IMR-90 (cell line): Measurements from ENCODE around the gene BUB1B.
"Not testable (repeated sequence)": the region's sequence is repeated elsewhere in the genome, so short reads cannot be mapped to it uniquely, and the experiment has no call there.

Experiments
- MXI1 ChIP-seq: IDR thresholded peaks from 2 replicates; pipeline ENCODE4 v1.6.1; 2012; ENCODE audit warnings: low read depth, mild to moderate bottlenecking, low read length, moderate library complexity, borderline replicate concordance
- TF ChIP-seq, protein P1 (sequence below): conservative IDR thresholded peaks from 2 replicates; pipeline ENCODE4 v1.5.1; 2012; ENCODE audit warnings: mild to moderate bottlenecking, low read depth, low read length, improper control_type of control experiment

DNA sequence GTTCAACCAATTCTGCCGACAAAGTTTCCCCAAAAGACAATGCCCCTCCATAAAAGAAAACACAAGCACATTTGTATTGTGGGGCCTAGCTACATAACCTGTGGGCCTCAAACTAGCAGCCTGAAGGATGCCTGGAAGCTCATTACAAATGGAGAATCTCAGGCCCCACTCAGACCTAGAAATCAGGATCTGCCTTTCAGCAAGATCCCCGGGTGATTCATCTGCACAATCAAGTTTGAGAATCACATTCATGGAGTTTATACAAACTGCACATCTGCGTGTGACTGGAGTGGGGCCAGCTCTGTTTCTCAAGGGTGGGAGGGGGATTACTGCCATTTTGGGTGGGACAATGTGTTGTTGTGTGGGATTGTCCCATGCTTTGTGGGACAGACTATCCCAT is 36.5 kb upstream of the BUB1B start:
- TF ChIP-seq, protein P1, sequence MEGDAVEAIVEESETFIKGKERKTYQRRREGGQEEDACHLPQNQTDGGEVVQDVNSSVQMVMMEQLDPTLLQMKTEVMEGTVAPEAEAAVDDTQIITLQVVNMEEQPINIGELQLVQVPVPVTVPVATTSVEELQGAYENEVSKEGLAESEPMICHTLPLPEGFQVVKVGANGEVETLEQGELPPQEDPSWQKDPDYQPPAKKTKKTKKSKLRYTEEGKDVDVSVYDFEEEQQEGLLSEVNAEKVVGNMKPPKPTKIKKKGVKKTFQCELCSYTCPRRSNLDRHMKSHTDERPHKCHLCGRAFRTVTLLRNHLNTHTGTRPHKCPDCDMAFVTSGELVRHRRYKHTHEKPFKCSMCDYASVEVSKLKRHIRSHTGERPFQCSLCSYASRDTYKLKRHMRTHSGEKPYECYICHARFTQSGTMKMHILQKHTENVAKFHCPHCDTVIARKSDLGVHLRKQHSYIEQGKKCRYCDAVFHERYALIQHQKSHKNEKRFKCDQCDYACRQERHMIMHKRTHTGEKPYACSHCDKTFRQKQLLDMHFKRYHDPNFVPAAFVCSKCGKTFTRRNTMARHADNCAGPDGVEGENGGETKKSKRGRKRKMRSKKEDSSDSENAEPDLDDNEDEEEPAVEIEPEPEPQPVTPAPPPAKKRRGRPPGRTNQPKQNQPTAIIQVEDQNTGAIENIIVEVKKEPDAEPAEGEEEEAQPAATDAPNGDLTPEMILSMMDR: not testable (repeated sequence)
- not testable (repeated sequence) for TF ChIP-seq MXI1
